Measurements from ENCODE around the gene TMEM203. TPM values are rescaled to one million over a fixed set of nuclear protein-coding genes. Genes with fewer than 3 reads are reported as not detected.

Gene TMEM203
- total RNA-seq, 1 donor from 2014 or later, result 33.0 TPM

DNA sequence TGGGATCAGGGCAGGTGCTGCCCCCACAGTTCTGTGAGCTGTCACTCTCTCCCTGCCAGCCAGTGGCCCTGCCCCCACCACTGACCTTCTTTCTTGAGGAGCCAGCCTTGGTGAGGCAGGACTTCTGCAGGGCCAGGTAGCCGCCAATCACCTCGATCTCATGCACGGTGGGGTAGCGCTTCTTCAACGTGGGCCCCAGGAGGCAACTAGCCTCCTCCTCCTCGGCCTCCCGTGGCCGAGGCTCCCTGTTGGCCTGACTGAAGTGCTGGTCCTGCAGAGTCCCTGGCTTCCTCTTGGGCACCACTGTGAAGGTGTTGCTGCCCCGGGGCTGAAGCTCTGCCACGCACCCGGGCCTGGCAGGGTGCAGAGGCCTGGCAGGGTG, 6.6 kb downstream of the TMEM203 start:
- no peak for DNase-seq (ENCODE audit: low spot score in 2 of 2, unreplicated experiment in 2 of 2)
- Mint-ChIP-seq H3K36me3 (no peaks in the 10 kb centered on the region), H3K27ac (no peak overlapping the region), H3K4me3 (peak overlapping the region; percentile 48), H3K4me1 (peaks cover 34% of the 10 kb centered on the region), H3K9me3 (no peaks in the 10 kb centered on the region), H3K27me3 (ENCODE audit: low read depth) (no peaks in the 10 kb centered on the region)
- TF ChIP-seq, protein P1, sequence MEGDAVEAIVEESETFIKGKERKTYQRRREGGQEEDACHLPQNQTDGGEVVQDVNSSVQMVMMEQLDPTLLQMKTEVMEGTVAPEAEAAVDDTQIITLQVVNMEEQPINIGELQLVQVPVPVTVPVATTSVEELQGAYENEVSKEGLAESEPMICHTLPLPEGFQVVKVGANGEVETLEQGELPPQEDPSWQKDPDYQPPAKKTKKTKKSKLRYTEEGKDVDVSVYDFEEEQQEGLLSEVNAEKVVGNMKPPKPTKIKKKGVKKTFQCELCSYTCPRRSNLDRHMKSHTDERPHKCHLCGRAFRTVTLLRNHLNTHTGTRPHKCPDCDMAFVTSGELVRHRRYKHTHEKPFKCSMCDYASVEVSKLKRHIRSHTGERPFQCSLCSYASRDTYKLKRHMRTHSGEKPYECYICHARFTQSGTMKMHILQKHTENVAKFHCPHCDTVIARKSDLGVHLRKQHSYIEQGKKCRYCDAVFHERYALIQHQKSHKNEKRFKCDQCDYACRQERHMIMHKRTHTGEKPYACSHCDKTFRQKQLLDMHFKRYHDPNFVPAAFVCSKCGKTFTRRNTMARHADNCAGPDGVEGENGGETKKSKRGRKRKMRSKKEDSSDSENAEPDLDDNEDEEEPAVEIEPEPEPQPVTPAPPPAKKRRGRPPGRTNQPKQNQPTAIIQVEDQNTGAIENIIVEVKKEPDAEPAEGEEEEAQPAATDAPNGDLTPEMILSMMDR (IDR thresholded peaks at IDR 0.05; ENCODE audit: unreplicated experiment), result no peak

GRCh38 chr9:137198051-137198901, 7.2 kb downstream of the TMEM203 start:
- Mint-ChIP-seq H3K4me3 (peak overlapping the region; percentile 48), H3K27ac (no peak overlapping the region), H3K9me3 (no peaks in the 10 kb centered on the region), H3K36me3 (no peaks in the 10 kb centered on the region), H3K4me1 (peaks cover 33% of the 10 kb centered on the region), H3K27me3 (ENCODE audit: low read depth) (no peaks in the 10 kb centered on the region)
- DNase-seq (ENCODE audit: low spot score in 2 of 2, unreplicated experiment in 2 of 2), result no peak
- TF ChIP-seq, protein P1 (IDR thresholded peaks at IDR 0.05; ENCODE audit: unreplicated experiment), result no peak

DNA sequence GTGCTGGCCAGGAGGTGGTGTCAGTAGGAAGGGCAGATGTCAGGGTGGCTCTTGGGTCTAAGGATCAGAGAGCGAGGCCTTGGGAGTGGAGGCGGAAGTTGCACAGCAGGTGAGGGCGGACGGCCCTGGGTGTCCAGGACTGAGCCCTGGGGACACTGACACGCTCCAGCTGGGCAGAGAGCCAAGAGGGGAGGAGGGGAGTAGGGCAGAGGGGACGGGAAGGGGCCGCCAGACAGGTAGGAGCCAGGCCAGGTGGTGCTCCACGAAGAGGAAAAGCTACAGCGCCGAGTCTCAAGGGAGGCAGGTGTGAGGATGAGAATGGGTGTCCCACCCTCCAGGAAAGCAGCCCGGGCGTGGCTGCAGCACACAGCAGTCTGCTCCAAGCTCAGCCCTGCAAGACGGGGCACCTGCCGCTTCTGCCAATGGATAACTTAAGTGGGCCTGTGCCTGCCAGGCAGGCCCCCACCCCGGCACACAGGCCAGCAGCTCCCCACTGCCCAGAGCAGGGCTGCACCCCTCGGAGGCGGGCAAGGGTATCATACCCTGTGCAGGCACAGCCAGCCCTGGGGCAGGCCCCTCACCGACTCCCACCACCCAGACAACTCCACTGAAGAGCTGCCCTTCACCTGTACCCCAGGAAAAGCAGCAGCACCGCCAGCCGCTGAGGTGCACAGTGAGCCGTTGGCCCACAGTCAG, 9.8 kb downstream of the TMEM203 start:
- TF ChIP-seq, protein P1 (IDR thresholded peaks at IDR 0.05; ENCODE audit: unreplicated experiment), result no peak
- Mint-ChIP-seq H3K9me3 (no peaks in the 10 kb centered on the region), H3K27me3 (ENCODE audit: low read depth) (no peaks in the 10 kb centered on the region), H3K27ac (no peak overlapping the region), H3K4me3 (no peak overlapping the region), H3K4me1 (peaks cover 21% of the 10 kb centered on the region), H3K36me3 (no peaks in the 10 kb centered on the region)
- no peak for DNase-seq (ENCODE audit: low spot score in 2 of 2, unreplicated experiment in 2 of 2)

DNA sequence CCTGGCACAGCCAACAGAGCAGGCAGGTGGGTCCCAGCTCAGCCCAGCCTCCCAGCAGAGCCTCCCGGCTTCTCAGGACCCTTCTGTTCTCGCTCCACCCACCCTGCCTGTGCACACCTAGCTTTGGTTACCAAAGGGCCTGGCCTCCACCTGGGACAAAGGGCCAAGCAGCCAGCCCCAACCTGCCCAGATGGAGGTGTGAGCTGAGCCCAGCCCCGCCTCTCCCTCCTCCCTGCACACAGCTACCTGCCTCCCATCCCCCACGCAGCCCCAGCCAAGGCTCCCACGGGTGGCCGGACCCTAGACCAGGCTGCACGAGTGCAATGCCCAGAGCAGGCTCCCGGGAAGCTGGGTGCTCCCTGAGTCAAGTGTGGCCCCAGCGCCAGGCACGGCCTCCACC, 10.5 kb downstream of the TMEM203 start:
- TF ChIP-seq, protein P1 (IDR thresholded peaks at IDR 0.05; ENCODE audit: unreplicated experiment), result no peak
- H3K9me3 Mint-ChIP-seq, result no peaks in the 10 kb centered on the region
- H3K4me3 Mint-ChIP-seq, result no peak overlapping the region
- peaks cover 24% of the 10 kb centered on the region for H3K4me1 Mint-ChIP-seq
- DNase-seq (ENCODE audit: low spot score in 2 of 2, unreplicated experiment in 2 of 2), result no peak
- no peak overlapping the region for H3K27ac Mint-ChIP-seq
- H3K27me3 Mint-ChIP-seq (ENCODE audit: low read depth), result no peaks in the 10 kb centered on the region
- H3K36me3 Mint-ChIP-seq, result peaks cover 1% of the 10 kb centered on the region

DNA sequence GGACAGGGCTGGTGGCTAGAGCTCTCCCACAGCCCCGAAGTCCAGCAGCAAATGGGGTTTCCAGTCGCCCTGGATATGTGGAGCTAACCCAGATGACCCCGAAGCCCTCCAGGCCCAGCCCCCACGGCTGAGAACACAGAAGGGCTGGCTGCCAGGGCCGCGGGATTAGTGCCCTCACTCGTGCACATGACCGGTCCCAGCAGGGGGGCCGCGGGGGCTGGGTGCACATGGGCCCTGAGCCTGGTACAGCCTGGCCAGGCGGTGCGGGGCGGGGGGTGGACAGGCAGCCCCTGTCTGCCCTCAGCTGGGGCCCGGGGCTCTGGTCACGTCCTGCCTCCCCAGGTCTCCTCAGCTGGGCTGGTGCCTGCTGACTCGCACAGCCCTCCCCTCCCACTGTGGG, 11.1 kb downstream of the TMEM203 start:
- TF ChIP-seq, protein P1 (IDR thresholded peaks at IDR 0.05; ENCODE audit: unreplicated experiment), result no peak
- H3K27ac Mint-ChIP-seq, result no peak overlapping the region
- H3K36me3 Mint-ChIP-seq, result peaks cover 1% of the 10 kb centered on the region
- no peak overlapping the region for H3K4me3 Mint-ChIP-seq
- peaks cover 25% of the 10 kb centered on the region for H3K4me1 Mint-ChIP-seq
- no peaks in the 10 kb centered on the region for H3K9me3 Mint-ChIP-seq
- H3K27me3 Mint-ChIP-seq (ENCODE audit: low read depth), result no peaks in the 10 kb centered on the region
- no peak for DNase-seq (ENCODE audit: low spot score in 2 of 2, unreplicated experiment in 2 of 2)
